Fibroblast of lung (primary cell): ENCODE measurements around the gene RASGRF2.

Source experiments
- EZH2 ChIP-seq: IDR thresholded peaks from 2 replicates; pipeline ENCODE4 v1.5.1; 2012; ENCODE audit warnings: low read length, control low read depth, mild to moderate bottlenecking; ENCODE audit errors: missing control alignments
- TF ChIP-seq, protein P1 (sequence below), 2 donors: IDR thresholded peaks in 1 of 2; conservative IDR thresholded peaks in 1 of 2; 1 replicate in 1 of 2; 2 replicates in 1 of 2; pipeline ENCODE4 v1.5.1; 2011 to 2012; ENCODE audit warnings: low read length in 2 of 2, control low read depth in 1 of 2, inconsistent platforms in 1 of 2, low read depth in 1 of 2, mild to moderate bottlenecking in 1 of 2

DNA sequence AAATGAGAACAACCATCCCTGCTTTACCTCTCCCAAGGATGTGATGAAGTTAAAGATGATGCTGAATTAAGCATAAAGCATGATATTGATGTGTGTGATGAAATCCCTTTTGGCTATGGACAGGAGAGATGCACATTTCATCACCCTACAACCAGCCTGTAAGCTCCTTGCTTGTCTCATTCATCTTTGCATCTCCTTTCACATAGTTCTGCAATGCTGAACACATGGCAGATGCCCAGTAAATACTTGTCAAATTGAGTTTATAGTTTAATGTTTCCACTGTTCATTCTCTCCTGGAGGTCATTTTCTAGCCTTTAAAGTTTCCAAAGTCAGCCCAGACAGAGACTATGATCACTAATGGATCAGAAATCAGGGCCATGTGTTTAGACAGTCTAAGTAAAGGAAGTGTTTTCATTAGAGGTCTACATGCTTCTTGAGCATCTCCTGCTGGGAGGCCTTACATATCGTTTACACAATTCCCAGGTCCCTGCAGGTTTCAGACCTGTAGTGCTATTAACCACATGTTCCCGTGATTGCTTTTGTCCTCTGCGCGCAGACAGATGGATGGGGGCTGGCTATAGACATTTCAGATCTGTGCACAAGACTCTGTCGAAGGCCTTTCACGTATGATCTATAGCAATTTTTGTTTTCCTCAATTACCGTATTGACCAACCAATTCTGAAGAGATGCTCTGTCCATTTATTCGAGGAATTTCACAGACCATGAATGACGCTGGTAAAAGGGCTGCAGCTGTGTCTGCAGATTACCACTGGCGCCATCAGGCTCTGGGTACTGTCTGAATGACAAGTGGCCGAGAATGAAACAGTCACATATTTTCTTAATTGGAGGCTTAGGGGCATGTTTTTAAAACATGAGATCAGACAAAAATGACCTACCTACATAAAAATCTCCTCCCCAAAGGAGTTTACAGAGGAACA is 223.9 kb downstream of the RASGRF2 start:
- TF ChIP-seq, protein P1, sequence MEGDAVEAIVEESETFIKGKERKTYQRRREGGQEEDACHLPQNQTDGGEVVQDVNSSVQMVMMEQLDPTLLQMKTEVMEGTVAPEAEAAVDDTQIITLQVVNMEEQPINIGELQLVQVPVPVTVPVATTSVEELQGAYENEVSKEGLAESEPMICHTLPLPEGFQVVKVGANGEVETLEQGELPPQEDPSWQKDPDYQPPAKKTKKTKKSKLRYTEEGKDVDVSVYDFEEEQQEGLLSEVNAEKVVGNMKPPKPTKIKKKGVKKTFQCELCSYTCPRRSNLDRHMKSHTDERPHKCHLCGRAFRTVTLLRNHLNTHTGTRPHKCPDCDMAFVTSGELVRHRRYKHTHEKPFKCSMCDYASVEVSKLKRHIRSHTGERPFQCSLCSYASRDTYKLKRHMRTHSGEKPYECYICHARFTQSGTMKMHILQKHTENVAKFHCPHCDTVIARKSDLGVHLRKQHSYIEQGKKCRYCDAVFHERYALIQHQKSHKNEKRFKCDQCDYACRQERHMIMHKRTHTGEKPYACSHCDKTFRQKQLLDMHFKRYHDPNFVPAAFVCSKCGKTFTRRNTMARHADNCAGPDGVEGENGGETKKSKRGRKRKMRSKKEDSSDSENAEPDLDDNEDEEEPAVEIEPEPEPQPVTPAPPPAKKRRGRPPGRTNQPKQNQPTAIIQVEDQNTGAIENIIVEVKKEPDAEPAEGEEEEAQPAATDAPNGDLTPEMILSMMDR (conservative IDR thresholded peaks at IDR 0.05 in 1 of 2, IDR thresholded peaks at IDR 0.05 in 1 of 2; ENCODE audit: low read depth in 1 of 2, low read length in 2 of 2): no peak
- no peak for TF ChIP-seq EZH2
